HG03342 (cell line): ENCODE results near the gene PSMC1.

ENCODE experiments used
- ATAC-seq: cut with Tn5 transposase; IDR thresholded peaks from one replicate; pipeline ENCODE4 v1.9.1; 2021; ENCODE audit warnings: mild to moderate bottlenecking, moderate library complexity; ENCODE audit not compliant: unreplicated experiment

The PSMC1 gene

DNA sequence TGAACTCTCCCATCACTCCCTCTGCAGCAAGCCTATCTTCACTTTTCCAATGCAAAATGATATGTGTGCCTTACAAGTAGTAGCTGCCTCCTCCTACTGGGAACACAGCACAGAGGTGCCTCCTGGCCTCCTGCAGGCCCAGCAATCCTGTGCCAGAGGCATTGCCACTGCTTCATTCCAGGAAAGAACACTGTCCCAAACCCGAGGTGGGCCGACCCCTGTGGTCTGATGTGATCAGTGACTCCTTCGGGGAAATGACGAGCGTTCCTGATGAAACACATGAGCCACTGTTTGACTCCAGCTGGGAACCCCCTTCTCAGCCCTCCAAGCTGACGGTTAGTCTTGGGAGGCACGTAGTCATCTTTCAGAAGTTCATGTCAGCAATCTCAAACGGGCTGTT is 19.5 kb downstream of the PSMC1 start:
- no peak for ATAC-seq

DNA sequence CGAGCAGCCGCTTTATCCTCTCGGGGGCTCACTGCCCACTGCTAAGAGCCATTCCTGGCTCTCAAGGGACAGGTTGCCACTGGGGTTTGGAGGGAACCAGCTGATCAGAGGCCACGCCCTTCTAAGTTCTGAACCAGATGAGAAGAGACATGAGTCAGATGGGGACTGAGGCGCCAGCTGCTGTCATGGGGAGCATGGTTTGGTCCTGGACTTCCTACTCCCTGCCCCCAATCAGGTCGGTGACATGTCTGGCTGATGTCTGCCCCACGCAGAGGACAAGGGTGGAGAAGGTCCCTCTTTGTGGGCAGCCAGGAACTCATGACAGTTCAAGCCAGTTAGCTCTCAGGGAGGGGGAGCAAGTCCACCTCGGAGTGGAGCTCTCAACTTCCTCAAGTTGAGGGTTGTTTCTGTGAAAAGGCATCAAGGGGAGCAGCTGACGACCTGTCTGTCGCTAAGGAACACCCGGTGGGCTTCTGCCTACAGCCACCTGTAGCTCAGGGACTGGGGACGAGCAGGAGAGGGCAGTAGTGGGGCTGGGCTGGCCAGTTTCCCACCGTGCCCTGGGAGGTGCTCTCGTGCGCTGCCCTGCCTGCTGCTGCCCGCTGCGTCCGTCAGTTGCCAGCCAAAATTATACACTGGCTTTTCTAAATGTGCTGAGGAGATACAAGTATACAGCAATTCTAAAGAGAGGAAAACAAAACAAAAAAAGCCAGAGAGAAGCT is 20.5 kb downstream of the PSMC1 start:
- ATAC-seq = no peak

DNA sequence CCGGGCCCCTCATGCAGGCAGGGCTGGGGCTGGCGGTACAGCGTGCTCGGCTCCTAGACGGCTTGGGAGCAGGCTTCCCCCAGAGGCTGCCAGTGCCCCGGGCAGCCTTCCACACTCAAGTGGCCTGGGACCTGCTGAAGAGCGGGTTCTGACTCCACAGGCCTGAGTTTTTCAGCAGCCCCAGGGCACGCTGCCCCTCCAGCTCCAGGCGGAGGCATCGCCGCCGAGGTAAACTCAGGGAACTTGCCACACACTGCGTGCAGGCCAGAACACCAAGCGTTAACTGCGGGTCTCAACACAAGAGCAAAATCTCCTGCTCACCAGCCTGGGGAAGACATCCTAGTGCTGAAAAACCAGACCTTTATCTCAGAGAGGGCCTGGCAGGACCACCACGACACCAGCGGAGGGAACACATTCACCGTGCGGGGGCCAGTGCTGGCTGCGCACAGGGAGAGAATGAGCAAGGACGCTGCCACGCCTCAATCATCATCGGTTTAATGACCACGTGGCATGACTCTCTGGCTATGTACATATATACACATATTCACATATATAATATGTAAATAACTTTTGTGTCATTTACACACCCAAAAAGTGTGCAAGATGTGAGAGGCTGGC is 21.3 kb downstream of the PSMC1 start:
- ATAC-seq = no peak

- no peak for ATAC-seq
Observed at GRCh38 chr14:90278199-90279175, 22.1 kb downstream of the PSMC1 start.

GRCh38 chr14:90280096-90280495 is 23.7 kb downstream of the PSMC1 start:
- no peak for ATAC-seq

GRCh38 chr14:90281261-90281660 is 24.9 kb downstream of the PSMC1 start:
- no peak for ATAC-seq

DNA sequence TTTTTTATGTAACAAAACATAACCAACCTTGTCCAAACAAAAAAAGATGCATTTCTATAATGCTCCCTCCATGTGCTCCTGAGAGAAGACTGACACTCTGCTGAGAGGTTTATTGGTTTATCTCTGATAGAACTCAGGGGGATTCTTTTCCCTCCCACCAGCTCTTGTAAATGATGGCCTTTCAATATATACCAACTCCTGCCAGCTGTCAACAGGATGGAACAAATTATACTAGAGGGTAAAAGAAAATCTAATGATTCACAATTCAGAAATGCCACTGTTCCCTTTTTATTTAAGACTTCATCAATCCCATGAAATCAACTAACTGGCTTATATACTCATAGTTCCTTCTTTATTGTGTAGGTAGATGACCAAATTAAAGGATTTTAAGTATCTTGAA is 25.4 kb downstream of the PSMC1 start:
- no peak for ATAC-seq

- no peak for ATAC-seq
Observed at GRCh38 chr14:90287791-90288190, 31.4 kb downstream of the PSMC1 start.

DNA sequence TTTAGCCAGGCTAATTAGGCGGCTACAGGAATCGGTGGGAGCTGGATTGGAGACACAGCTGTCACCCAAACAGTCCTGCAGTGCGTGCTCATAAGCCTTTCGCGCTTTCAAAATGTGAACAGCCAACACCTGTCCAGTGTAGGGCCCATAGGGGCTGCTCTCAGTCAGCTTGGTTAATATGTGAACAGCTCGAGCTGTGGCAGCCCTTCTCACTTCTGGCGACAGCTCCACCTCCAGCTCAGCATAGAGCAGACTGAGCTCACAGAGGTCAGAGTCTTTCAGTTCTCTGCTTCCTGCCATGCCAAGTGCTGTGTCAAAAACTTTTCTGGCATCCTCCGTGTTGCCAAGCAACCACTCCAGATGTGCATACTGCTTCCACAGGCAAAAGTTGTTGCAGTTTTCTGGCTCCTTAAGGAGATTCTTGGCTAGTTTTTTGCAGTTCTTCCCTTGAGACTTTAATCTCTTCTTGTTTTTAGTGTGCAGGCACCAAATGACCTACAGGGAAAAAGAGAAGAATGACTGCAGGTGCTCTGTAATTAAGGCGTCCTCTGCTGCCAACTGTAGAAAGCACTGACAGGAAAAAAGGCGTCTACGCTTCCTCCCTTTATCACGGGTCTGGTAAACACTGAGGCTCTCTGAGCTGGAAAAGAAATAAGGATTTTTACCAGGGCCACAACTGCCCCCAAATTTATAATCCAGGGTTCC is 32.5 kb downstream of the PSMC1 start:
- ATAC-seq = peak; percentile 85

- no peak for ATAC-seq
Observed at GRCh38 chr14:90290337-90291011, 34.1 kb downstream of the PSMC1 start.

DNA sequence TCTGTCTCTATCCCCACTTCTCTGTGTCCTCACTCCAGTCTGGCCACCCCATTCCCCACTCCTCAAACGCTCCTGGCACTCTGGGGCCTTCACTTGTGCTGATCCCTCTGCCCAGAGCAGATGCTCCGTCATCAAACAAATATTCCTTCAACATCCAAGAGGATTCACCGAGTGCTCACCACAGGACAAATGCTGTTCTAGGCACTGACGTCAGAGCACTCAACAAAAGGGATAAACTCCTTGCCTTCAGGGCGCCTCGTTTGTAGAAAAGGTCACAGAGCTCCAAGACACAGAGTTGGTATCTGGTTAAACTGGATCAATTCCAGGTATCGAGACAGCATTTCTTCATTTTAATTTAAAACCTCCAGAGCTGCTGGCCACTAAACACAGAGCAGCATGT is 35.3 kb downstream of the PSMC1 start:
- ATAC-seq = no peak

GRCh38 chr14:90293766-90294730 is 37.7 kb downstream of the PSMC1 start:
- no peak for ATAC-seq

GRCh38 chr14:90294872-90295271 is 38.5 kb downstream of the PSMC1 start:
- no peak for ATAC-seq

DNA sequence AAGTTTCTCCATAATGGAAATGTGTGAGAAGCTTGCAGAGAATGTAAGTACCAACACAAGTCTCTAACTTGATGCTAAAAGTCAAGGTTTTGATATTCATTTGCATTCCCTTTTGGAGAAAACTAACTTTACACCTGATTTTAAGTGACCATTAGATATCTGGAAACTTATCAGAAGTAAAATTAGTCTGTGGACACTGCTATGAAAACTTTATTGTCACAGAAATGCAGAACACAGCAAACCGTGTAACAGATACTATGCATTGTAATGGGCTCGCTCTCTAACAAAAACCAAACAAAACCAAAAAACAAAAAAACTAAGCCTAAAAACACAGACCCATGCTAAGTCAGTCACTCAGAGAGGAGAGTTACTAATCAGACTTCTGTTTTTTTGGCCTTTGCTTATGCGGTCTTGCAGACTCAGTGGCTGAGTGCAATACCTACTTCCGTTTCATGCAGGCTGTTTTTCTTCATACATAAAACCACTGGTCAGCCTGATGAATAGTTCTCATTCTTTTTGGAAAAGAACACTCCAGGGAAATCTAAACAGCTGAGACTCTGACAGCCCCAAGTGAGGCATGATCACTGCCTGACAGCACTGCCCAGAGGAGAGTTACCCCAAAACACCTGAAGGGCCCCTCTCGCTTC is 39.6 kb downstream of the PSMC1 start:
- no peak for ATAC-seq

DNA sequence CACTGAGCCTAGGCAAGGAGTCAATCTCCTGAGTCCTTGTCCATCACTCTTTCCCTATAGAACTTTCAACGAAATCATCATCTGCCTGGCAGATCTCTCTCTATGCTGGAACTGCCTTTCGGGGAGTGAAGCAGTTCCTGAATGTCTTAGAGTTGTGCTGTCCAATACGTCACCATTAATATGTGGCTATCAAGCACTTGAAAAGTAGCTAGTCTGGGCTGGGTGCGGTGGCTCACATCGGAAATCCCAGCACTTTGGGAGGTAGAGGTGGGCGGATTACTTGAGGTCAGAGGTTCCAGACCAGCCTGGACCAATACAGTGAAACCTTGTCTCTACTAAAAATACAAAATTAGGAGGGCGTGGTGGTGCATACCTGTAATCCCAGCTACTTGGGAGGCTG is 40.3 kb downstream of the PSMC1 start:
- ATAC-seq = no peak

- ATAC-seq = no peak
Observed at GRCh38 chr14:90297876-90298629, 41.7 kb downstream of the PSMC1 start.

DNA sequence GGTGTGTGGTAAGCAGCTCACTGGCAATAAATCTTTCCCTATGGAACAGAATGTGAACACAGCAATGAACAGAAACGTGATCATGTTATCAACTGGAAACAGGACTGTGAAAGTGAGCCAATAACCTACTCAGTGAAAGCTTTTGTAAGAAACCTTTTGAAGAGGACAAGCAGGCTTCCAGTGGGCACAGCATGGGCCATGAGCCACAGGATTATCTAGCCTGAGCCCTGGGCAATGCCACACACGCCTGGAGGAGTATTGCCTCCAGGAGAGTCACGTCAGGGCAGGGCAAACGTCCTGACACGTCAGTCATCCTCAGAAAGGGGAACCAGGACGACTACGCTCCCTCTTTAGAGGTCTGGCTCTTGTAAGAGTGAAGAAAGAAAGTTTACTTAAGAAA is 43.1 kb downstream of the PSMC1 start:
- no peak for ATAC-seq

DNA sequence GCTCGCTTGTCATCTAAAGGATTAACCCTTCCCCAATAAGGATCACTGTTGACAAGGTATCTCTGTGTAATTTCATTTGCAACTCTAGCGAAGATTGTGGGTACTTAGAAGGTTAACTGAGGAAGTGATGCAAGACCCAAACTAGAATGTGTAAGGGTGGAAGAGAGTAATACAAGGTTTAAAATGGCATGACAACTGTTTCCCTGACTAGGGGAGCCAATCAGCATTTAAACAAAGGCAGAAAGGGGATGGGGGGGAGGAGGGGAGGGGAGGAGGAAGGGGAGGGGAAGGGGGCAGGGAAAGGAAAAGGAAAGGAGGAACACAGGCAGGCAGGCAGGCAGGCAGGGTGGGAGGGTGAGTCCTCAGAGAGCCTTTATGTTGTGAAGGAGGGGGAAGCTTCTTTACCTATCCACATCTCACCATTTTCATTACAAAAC is 44.3 kb downstream of the PSMC1 start:
- ATAC-seq = no peak
